GM21737 (cell line): ENCODE results near the gene PPM1H.

Experiments used
- ATAC-seq: cut with Tn5 transposase; IDR thresholded peaks from one replicate; pipeline ENCODE4 v1.9.1; 2021; ENCODE audit warnings: mild to moderate bottlenecking, moderate library complexity; ENCODE audit not compliant: unreplicated experiment

The PPM1H gene

GRCh38 chr12:62878211-62878610, 56.7 kb downstream of the PPM1H start:
- no peak for ATAC-seq

GRCh38 chr12:62876938-62877548, 57.9 kb downstream of the PPM1H start:
- ATAC-seq = no peak

- ATAC-seq = no peak
These were observed 61.0 kb downstream of the PPM1H start for GRCh38 chr12:62873826-62874448.

GRCh38 chr12:62873116-62873825, 61.7 kb downstream of the PPM1H start:
- no peak for ATAC-seq

- no peak for ATAC-seq
These were observed 66.1 kb downstream of the PPM1H start for GRCh38 chr12:62868820-62869219.

- no peak for ATAC-seq
These were observed 68.4 kb downstream of the PPM1H start for GRCh38 chr12:62866451-62867082.

- ATAC-seq = no peak
These were observed 69.0 kb downstream of the PPM1H start for GRCh38 chr12:62865937-62866336.

- no peak for ATAC-seq
These were observed 69.9 kb downstream of the PPM1H start for GRCh38 chr12:62865065-62865464.

GRCh38 chr12:62862259-62862881, 72.6 kb downstream of the PPM1H start:
- ATAC-seq = no peak

- no peak for ATAC-seq
These were observed 73.4 kb downstream of the PPM1H start for GRCh38 chr12:62861586-62861985.

- ATAC-seq = no peak
These were observed 74.2 kb downstream of the PPM1H start for GRCh38 chr12:62860501-62861411.

- no peak for ATAC-seq
These were observed 74.9 kb downstream of the PPM1H start for GRCh38 chr12:62860020-62860419.

- no peak for ATAC-seq
These were observed 75.6 kb downstream of the PPM1H start for GRCh38 chr12:62859321-62859737.

- no peak for ATAC-seq
These were observed 78.5 kb downstream of the PPM1H start for GRCh38 chr12:62856454-62856853.

- ATAC-seq = no peak
These were observed 80.9 kb downstream of the PPM1H start for GRCh38 chr12:62854024-62854423.

- no peak for ATAC-seq
These were observed 85.6 kb downstream of the PPM1H start for GRCh38 chr12:62849398-62849797.

GRCh38 chr12:62848418-62848817, 86.5 kb downstream of the PPM1H start:
- no peak for ATAC-seq

GRCh38 chr12:62847709-62848108, 87.2 kb downstream of the PPM1H start:
- ATAC-seq = no peak

GRCh38 chr12:62846491-62846890, 88.5 kb downstream of the PPM1H start:
- ATAC-seq = no peak

GRCh38 chr12:62844915-62845314, 90.0 kb downstream of the PPM1H start:
- no peak for ATAC-seq
